B cell (primary cell): Measurements from ENCODE around the gene TATDN2. TPM values are rescaled to one million over a fixed set of nuclear protein-coding genes. Genes with fewer than 3 reads are reported as not detected.

Source experiments
- ATAC-seq: fragments of 200-7000 bp; cut with Tn5 transposase; one replicate; pipeline ENCODE4 v1.10.0; 2021; ENCODE audit warnings: low read depth, mild to moderate bottlenecking, moderate number of reproducible peaks, moderate library complexity
- CTCF ChIA-PET: fragments of 350-600 bp; sonication (Branson Sonifier 250); formaldehyde crosslinking; loops from one replicate; lab custom pipeline; 2021; ENCODE audit warnings: antibody characterized with exemption, inconsistent platforms; lab: Charles Lee
- POLR2A ChIA-PET: fragments of 350-600 bp; sonication (Branson Sonifier 250); formaldehyde crosslinking; loops from one replicate; lab custom pipeline; 2021; ENCODE audit warnings: antibody characterized with exemption; lab: Charles Lee
- DNase-seq: peaks from one replicate; pipeline ENCODE4 v3.0.0; 2013
- H2AFZ ChIP-seq: 2 replicates; pipeline ENCODE4 v1.6.1; 2012; ENCODE audit warnings: mild to moderate bottlenecking, low read depth, low read length; ENCODE audit not compliant: insufficient read depth, poor library complexity, severe bottlenecking
- H3K27ac ChIP-seq, 2 donors: 1 replicate in 1 of 2; 2 replicates in 1 of 2; pipeline ENCODE4 v1.5.1; 2012 to 2013; ENCODE audit warnings: low read length in 2 of 2, mild to moderate bottlenecking in 2 of 2, moderate library complexity in 1 of 2
- H3K27me3 ChIP-seq, 4 experiments: fragments of 200-600 bp in 1 of 4; sonication (generic) in 1 of 4; replicated peaks in 1 of 4; 1 replicate in 2 of 4; 2 replicates in 2 of 4; pipeline versions ENCODE4 v1.6.1 to v1.7.0; 2013 to 2016; ENCODE audit warnings: low read length in 3 of 4, mild to moderate bottlenecking in 2 of 4, mixed read lengths in 1 of 4, moderate library complexity in 1 of 4; ENCODE audit not compliant: insufficient read depth in 4 of 4, control insufficient read depth in 3 of 4; ENCODE audit errors: control extremely low read depth in 1 of 4
- H3K36me3 ChIP-seq, 2 experiments: replicated peaks in 1 of 2; 1 replicate in 1 of 2; 2 replicates in 1 of 2; pipeline versions ENCODE4 v1.6.1 to v1.7.1; 2013; ENCODE audit warnings: low read length in 1 of 2; ENCODE audit not compliant: insufficient read depth in 2 of 2, control insufficient read depth in 1 of 2; ENCODE audit errors: control extremely low read depth in 1 of 2, extremely low read depth in 1 of 2
- H3K4me1 ChIP-seq, 2 donors: fragments of 200-600 bp in 1 of 2; sonication (generic) in 1 of 2; 1 replicate in 1 of 2; 2 replicates in 1 of 2; pipeline versions ENCODE4 v1.5.1 to v1.6.1; 2013 to 2017; ENCODE audit warnings: low read length in 2 of 2; ENCODE audit not compliant: control insufficient read depth in 2 of 2, insufficient read depth in 2 of 2
- H3K4me2 ChIP-seq: replicated peaks from 2 replicates; pipeline ENCODE3; 2012; ENCODE audit warnings: mild to moderate bottlenecking, low read depth, low read length; ENCODE audit not compliant: poor library complexity, severe bottlenecking
- H3K4me3 ChIP-seq, 5 experiments: fragments of 200-600 bp in 1 of 5; sonication (generic) in 1 of 5; 1 replicate in 3 of 5; 2 replicates in 2 of 5; pipeline versions ENCODE4 v1.5.1 to v1.7.0; 2011 to 2016; ENCODE audit warnings: low read length in 4 of 5, mild to moderate bottlenecking in 4 of 5, low read depth in 2 of 5, control low read depth in 1 of 5, moderate library complexity in 1 of 5; ENCODE audit not compliant: insufficient read depth in 1 of 5; ENCODE audit errors: control extremely low read depth in 1 of 5, extremely low read depth in 1 of 5
- H3K79me2 ChIP-seq: fragments of 200-600 bp; sonication (generic); one replicate; pipeline ENCODE4 v1.6.0; 2016; ENCODE audit warnings: low read length; ENCODE audit not compliant: control insufficient read depth, insufficient read depth
- H3K9ac ChIP-seq: fragments of 200-600 bp; sonication (generic); 2 replicates; pipeline ENCODE4 v1.6.1; 2017; ENCODE audit warnings: mild to moderate bottlenecking, low read length, moderate library complexity
- H3K9me3 ChIP-seq, 3 donors: one replicate each; pipeline versions ENCODE4 v1.6.1 to v1.7.1; 2013; ENCODE audit warnings: low read length in 2 of 3; ENCODE audit not compliant: control insufficient read depth in 2 of 3, insufficient read depth in 1 of 3; ENCODE audit errors: control extremely low read depth in 1 of 3
- H4K20me1 ChIP-seq: 2 replicates; pipeline ENCODE4 v1.6.0; 2012; ENCODE audit warnings: mild to moderate bottlenecking, low read length; ENCODE audit not compliant: insufficient read depth, control insufficient read depth, poor library complexity, severe bottlenecking
- H3K27ac Mint-ChIP-seq: one replicate; pipeline ENCODE4 v1.8.0; 2021; ENCODE audit warnings: mixed read lengths
- H3K27me3 Mint-ChIP-seq: one replicate; pipeline ENCODE4 v1.8.0; 2021; ENCODE audit warnings: mixed read lengths
- H3K4me1 Mint-ChIP-seq: one replicate; pipeline ENCODE4 v1.8.0; 2021; ENCODE audit warnings: mixed read lengths
- H3K4me3 Mint-ChIP-seq: one replicate; pipeline ENCODE4 v1.8.0; 2021; ENCODE audit warnings: mixed read lengths
- H3K9me3 Mint-ChIP-seq: one replicate; pipeline ENCODE4 v1.8.0; 2022; ENCODE audit warnings: mixed read lengths; ENCODE audit not compliant: insufficient read depth
- EZH2 ChIP-seq: IDR thresholded peaks from 2 replicates; pipeline ENCODE4 v1.6.1; 2012; ENCODE audit warnings: borderline replicate concordance, low read depth, mild to moderate bottlenecking, moderate library complexity, low read length; ENCODE audit not compliant: insufficient read depth, poor library complexity, severe bottlenecking
- WGBS: methylation state at CpG from one replicate; pipeline ENCODE4 v1.1.5; 2013; ENCODE audit warnings: missing lambda C conversion rate; ENCODE audit not compliant: insufficient coverage; 5-methylcytosine and 5-hydroxymethylcytosine counted together
- intact Hi-C: fragments of 100-400 bp; cut with micrococcal nuclease; formaldehyde crosslinking; loops from one replicate; pipeline ENCODE4 v1.10.0; 2022
- polyA plus RNA-seq: library from polyadenylated mRNA; depleted of rRNA; stranded (reverse); fragments of >200 nt; gene quantifications from 2 replicates; pipeline ENCODE4 v1.2.3, GENCODE V29; 2012
- total RNA-seq, 2 donors: library from RNA; stranded (reverse); fragments of 120-200 nt in 1 of 2; gene quantifications; 1 replicate in 1 of 2; 2 replicates in 1 of 2; pipeline versions ENCODE4 v1.2.3 to v1.2.4, GENCODE V29; 2013 to 2022
- TF ChIP-seq, protein P1 (sequence below): fragments of 200-600 bp; IDR thresholded peaks from one replicate; pipeline ENCODE4 v1.8.0; 2022; ENCODE audit warnings: antibody characterized with exemption, mild to moderate bottlenecking

The TATDN2 gene
- total and polyA plus RNA-seq, 2 donors (not counting 1 experiment from before 2014, with no cell fraction given), result 24.7 to 62.9 TPM

DNA sequence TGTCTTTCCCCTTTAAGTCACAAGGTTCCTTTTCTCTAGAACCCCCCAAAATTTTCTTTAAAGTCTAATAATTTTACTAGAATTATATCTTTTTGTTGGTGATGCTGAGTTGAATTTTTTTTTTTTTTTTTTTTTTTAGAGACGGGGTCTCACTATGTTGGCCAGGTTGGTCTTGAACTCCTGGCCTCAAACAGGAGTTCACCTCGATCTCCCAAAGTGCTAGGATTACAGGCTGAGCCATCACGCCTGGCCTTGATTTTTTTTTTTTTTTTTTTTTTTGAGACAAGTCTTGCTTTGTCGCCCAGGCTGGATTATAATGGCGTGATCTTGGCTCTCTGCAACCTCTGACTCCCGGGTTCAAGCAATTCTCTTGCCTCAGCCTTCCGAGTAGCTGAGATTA lies 60.4 kb downstream of the TATDN2 start:
- Mint-ChIP-seq H3K27me3 (no peaks in the 10 kb centered on the region), H3K9me3 (no peaks in the 10 kb centered on the region), H3K4me1 (no peaks in the 10 kb centered on the region), H3K27ac (no peak overlapping the region), H3K4me3 (no peak overlapping the region)
- no peak for ATAC-seq
- Histone ChIP-seq H3K36me3 (peaks cover 0 to 75% of the 10 kb centered on the region in 2 experiments), H3K9ac (no peak overlapping the region), H4K20me1 (no peaks in the 10 kb centered on the region), H3K4me3 (no peak overlapping the region), H3K9me3 (no peaks in the 10 kb centered on the region), H3K27ac (no peak overlapping the region), H3K27me3 (no peaks in the 10 kb centered on the region), H3K4me2 (no peak overlapping the region), H3K79me2 (no peaks in the 10 kb centered on the region), H2AFZ (no peak overlapping the region), H3K4me1 (no peaks in the 10 kb centered on the region)
- intact Hi-C loops, result no loop called here
- DNase-seq, result no peak
- POLR2A ChIA-PET, result no interaction called here
- WGBS, result 100% methylated on average over 5 of the region's 7 CpGs
- CTCF ChIA-PET, result no interaction called here
- TF ChIP-seq, protein P1, sequence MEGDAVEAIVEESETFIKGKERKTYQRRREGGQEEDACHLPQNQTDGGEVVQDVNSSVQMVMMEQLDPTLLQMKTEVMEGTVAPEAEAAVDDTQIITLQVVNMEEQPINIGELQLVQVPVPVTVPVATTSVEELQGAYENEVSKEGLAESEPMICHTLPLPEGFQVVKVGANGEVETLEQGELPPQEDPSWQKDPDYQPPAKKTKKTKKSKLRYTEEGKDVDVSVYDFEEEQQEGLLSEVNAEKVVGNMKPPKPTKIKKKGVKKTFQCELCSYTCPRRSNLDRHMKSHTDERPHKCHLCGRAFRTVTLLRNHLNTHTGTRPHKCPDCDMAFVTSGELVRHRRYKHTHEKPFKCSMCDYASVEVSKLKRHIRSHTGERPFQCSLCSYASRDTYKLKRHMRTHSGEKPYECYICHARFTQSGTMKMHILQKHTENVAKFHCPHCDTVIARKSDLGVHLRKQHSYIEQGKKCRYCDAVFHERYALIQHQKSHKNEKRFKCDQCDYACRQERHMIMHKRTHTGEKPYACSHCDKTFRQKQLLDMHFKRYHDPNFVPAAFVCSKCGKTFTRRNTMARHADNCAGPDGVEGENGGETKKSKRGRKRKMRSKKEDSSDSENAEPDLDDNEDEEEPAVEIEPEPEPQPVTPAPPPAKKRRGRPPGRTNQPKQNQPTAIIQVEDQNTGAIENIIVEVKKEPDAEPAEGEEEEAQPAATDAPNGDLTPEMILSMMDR, result no peak
- no peak for TF ChIP-seq EZH2

DNA sequence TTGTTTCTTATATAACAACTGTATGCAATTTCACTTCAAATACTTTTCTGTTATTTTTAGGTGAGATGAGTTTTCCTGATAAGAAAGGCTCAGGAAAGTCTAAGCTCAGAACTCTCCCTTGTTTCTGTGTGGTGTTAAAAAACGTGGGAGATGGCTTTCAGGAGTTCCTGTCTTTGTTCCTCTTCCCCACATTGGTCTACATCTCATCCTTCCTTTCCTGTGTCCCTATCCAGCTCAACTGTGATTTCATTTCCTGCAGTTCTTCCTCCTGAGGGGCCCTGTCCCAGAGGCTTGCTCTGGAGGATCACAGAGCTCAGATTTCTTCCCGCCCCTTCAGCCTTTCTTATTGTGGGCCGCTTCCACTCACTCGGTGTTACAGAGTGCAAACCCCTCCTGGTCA lies 61.5 kb downstream of the TATDN2 start:
- Histone ChIP-seq H2AFZ (no peak overlapping the region), H3K27ac (no peak overlapping the region), H3K4me2 (no peak overlapping the region), H3K9me3 (no peaks in the 10 kb centered on the region), H4K20me1 (no peaks in the 10 kb centered on the region), H3K79me2 (no peaks in the 10 kb centered on the region), H3K4me3 (no peak overlapping the region), H3K36me3 (peaks cover 3 to 75% of the 10 kb centered on the region in 2 experiments), H3K9ac (no peak overlapping the region), H3K27me3 (no peaks in the 10 kb centered on the region), H3K4me1 (no peaks in the 10 kb centered on the region)
- CTCF ChIA-PET, result no interaction called here
- no peaks in the 10 kb centered on the region for H3K9me3 Mint-ChIP-seq
- intact Hi-C loops, result no loop called here
- no peak for TF ChIP-seq EZH2
- TF ChIP-seq, protein P1, result no peak
- no peak for ATAC-seq
- no peak overlapping the region for H3K4me3 Mint-ChIP-seq
- 100% methylated on average over 3 of the region's 4 CpGs for WGBS
- peaks cover 2% of the 10 kb centered on the region for H3K4me1 Mint-ChIP-seq
- H3K27ac Mint-ChIP-seq, result no peak overlapping the region
- H3K27me3 Mint-ChIP-seq, result no peaks in the 10 kb centered on the region
- DNase-seq, result no peak
- POLR2A ChIA-PET, result interaction anchor here (0.6 kb wide), 1 partner anchor 270 kb away, joined by 4 read pairs; no protein-coding TSS in a partner anchor
